Ecto neural progenitor cell (in vitro differentiated cells): ENCODE measurements around the gene DHDH.
A peak's percentile ranks its signal among the peaks of the same experiment; 100 is the strongest.

Experiments used
- DNase-seq: peaks from one replicate; pipeline ENCODE4 v3.0.0-alpha.2; 2018; ENCODE audit warnings: low spot score

DHDH gene

DNA sequence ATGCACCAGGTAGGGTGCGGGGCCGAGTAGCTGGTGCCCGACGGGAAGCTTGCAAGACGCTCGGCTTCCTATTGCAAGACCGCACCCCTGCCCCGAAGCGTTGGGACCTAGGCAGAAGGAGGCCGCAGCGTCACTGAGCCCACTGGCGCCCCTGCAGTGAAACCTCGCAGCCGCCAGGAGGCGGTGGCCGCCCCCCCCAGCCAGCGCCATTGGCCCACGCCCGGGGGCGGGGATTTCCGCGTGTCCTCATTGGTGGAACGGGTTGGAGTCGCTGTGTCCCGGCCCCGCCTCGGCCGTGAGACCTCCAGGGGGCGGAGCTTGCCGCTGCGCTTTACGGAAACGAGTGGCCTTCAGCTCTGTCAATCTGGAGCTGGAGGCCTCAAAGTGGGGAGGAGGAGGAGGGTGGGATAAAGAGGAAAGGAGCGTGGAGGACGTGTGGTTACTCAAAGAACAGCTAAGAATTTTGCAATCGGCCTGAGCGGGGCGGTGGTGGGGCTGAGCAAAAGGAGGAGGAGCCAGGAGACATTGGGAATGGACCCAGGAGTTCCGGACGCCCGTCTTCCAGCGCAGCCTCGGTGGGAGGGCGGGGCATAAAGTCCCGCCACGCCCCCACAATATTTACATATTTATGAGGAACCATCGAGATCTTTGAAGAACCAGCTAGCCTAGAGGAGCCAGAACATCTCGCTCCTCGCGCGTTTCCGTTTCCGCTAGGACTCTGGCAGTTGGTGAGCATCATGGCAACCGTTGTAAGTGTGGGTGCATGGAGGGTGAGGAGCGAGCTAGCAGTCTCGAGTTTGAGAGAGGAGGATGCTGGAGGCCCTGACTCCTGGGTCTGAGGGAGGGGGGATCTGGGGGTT, 59.9 kb downstream of the DHDH start, which contains the start of the genes GYS1 and RUVBL2:
TSS of gene GYS1 (minus strand) at position 135 of the 860 bp plus-strand sequence. CDS start 197 bp downstream, outside the sequence.
TSS of gene RUVBL2 (plus strand) at position 713 of the 860 bp plus-strand sequence. CDS start at position 738, 25 bp downstream.
- DNase-seq: peak; percentile 99

DNA sequence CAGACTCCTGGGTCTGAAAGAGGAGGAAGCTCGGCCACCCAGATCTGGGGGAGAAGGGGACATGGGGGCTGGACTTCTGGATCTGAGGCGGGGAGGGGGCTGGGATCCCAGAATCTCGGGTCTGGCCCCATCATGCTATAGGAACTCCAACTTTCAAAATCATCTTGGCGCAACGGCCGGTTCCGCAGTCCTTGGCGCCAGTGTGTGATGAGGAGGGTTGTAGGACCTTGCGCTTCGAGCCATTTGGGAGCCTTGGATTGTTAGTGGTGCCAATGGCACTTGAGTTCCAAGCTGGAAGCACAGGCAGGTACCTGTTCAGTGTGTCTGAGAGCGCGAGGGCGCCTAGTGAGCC, 60.5 kb downstream of the DHDH start:
- no peak for DNase-seq
